GM21526 (cell line): ENCODE data around the gene B4GALNT1.
"Not testable (repeated sequence)": the region's sequence is repeated elsewhere in the genome, so short reads cannot be mapped to it uniquely, and the experiment has no call there.

ENCODE experiments used
- ATAC-seq: cut with Tn5 transposase; IDR thresholded peaks from one replicate; pipeline ENCODE4 v1.9.1; 2021; ENCODE audit warnings: moderate library complexity; ENCODE audit not compliant: unreplicated experiment, low FRiP score

The B4GALNT1 gene

GRCh38 chr12:57632958-57633840, at the start of gene B4GALNT1:
B4GALNT1 (minus strand) TSS chr12:57633201; CDS start chr12:57632132, 1,069 bp downstream.
- ATAC-seq, result peak; percentile 82

GRCh38 chr12:57679697-57680096, 46.7 kb upstream of the B4GALNT1 start:
- ATAC-seq, result no peak

- not testable (repeated sequence) for ATAC-seq
Observed at GRCh38 chr12:57677947-57678346, 44.9 kb upstream of the B4GALNT1 start.

GRCh38 chr12:57674691-57675090, 41.7 kb upstream of the B4GALNT1 start:
- no peak for ATAC-seq

GRCh38 chr12:57672801-57673200, 39.8 kb upstream of the B4GALNT1 start:
- no peak for ATAC-seq

GRCh38 chr12:57671811-57672210, 38.8 kb upstream of the B4GALNT1 start:
- not testable (repeated sequence) for ATAC-seq

- ATAC-seq, result not testable (repeated sequence)
Observed at GRCh38 chr12:57669691-57670090, 36.7 kb upstream of the B4GALNT1 start.

GRCh38 chr12:57666897-57667296, 33.9 kb upstream of the B4GALNT1 start:
- ATAC-seq, result no peak

- not testable (repeated sequence) for ATAC-seq
Observed at GRCh38 chr12:57665066-57665820, 32.2 kb upstream of the B4GALNT1 start.

GRCh38 chr12:57661376-57661775, 28.4 kb upstream of the B4GALNT1 start:
- ATAC-seq, result no peak

GRCh38 chr12:57658890-57659289, 25.9 kb upstream of the B4GALNT1 start:
- ATAC-seq, result no peak

- no peak for ATAC-seq
Observed at GRCh38 chr12:57657744-57658143, 24.7 kb upstream of the B4GALNT1 start.

- ATAC-seq, result not testable (repeated sequence)
Observed at GRCh38 chr12:57656408-57656807, 23.4 kb upstream of the B4GALNT1 start.

- no peak for ATAC-seq
Observed at GRCh38 chr12:57655541-57656240, 22.7 kb upstream of the B4GALNT1 start.

- no peak for ATAC-seq
Observed at GRCh38 chr12:57654042-57654441, 21.0 kb upstream of the B4GALNT1 start.

- ATAC-seq, result not testable (repeated sequence)
Observed at GRCh38 chr12:57646659-57647049, 13.7 kb upstream of the B4GALNT1 start.

GRCh38 chr12:57645990-57646658, 13.1 kb upstream of the B4GALNT1 start:
- ATAC-seq, result not testable (repeated sequence)

GRCh38 chr12:57641699-57642442, 8.9 kb upstream of the B4GALNT1 start:
- ATAC-seq, result no peak

- no peak for ATAC-seq
Observed at GRCh38 chr12:57640175-57641042, 7.4 kb upstream of the B4GALNT1 start.
